Ishikawa (cell line): ENCODE measurements around the gene DAPK3.

ENCODE experiments used
- NFIC ChIP-seq: IDR thresholded peaks from 2 replicates; pipeline ENCODE4 v1.6.1; 2012
- REST ChIP-seq: IDR thresholded peaks from 2 replicates; pipeline ENCODE4 v1.6.1; 2012; ENCODE audit warnings: low read depth, mild to moderate bottlenecking

- no peak for TF ChIP-seq REST
- no peak for TF ChIP-seq NFIC
Observed at GRCh38 chr19:3954107-3954506, 16.8 kb downstream of the DAPK3 start.
